SU-DHL-6 (cell line): Measurements from ENCODE around the gene NT5C3A.

ENCODE experiments used
- CTCF ChIP-seq: fragments of 200-600 bp; sonication (generic); IDR thresholded peaks from one replicate; pipeline ENCODE4 v1.5.1; 2017; ENCODE audit warnings: antibody characterized with exemption, mild to moderate bottlenecking, low read length, moderate library complexity; ENCODE audit not compliant: insufficient read depth, poor library complexity, severe bottlenecking
- EZH2phosphoT487 ChIP-seq: fragments of 200-600 bp; sonication (generic), shearing (Covaris generic); conservative IDR thresholded peaks from 2 replicates; pipeline ENCODE4 v1.6.1; 2018; ENCODE audit warnings: mild to moderate bottlenecking, antibody characterized with exemption, low read length, moderate library complexity, mixed read lengths

- no peak for TF ChIP-seq CTCF
- no peak for TF ChIP-seq EZH2phosphoT487
Observed at GRCh38 chr7:33043501-33044400, 18.8 kb downstream of the NT5C3A start.
